ENCODE data around the gene FBXL13. TPM values are rescaled to one million over a fixed set of nuclear protein-coding genes. Genes with fewer than 3 reads are reported as not detected.

The FBXL13 gene
- total RNA-seq, 1 donor, result 1.3 TPM

DNA sequence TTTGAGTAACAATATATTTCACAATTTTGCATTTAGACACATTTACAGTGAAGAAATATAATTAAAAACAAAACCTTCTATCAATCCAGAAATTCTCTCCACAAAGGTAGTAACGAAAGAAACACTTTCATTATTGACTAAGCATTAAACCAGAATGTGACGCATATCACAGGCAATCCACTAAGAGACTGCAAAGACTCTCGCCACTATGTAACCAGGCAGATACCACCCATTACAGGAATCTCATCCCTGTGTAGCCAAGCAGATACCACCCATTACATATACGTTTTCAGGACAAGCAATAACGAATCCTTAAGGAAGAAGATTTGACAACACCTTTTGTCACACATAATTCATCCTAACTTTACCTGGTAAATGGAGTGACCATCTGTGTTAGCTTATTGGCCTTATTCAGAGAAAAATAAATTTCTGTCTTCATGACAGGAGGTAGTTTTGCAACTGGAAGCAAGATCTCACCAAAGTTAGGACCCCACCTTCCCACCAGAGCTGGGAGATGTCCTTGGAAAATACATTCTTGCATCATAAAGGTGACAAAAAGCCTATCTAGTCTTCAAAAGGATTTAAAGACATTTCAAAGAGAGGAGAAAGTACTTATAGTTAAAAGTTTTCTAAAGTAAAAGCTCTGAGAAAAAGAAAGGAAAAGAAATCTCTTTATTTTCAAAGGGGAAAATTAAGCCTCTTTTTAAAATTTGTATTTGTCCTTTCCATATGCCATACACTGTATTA is 131.0 kb downstream of the FBXL13 start:
- no peak for DNase-seq (ENCODE audit: low read depth in 2 of 3, low spot score in 2 of 3)

DNA sequence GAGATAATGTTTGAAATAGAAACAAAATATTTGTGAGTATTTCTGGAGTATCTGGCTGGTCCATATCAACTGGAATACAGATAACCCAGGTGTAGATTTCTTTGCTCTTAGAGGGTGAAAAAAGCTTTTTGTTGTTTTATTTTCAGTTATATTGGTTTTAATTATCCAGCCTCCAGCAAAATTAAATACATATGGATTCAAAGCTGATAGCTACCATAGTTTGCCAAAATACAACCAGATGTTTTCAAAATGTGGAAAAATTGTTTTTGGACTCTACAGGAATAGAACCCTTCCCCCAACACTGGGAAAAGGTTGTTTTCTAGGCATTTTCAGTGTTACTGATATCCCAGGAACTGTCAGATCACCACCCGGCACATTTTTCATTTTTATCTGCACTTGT is 131.7 kb downstream of the FBXL13 start:
- DNase-seq (ENCODE audit: low read depth in 2 of 3, low spot score in 2 of 3), result no peak

DNA sequence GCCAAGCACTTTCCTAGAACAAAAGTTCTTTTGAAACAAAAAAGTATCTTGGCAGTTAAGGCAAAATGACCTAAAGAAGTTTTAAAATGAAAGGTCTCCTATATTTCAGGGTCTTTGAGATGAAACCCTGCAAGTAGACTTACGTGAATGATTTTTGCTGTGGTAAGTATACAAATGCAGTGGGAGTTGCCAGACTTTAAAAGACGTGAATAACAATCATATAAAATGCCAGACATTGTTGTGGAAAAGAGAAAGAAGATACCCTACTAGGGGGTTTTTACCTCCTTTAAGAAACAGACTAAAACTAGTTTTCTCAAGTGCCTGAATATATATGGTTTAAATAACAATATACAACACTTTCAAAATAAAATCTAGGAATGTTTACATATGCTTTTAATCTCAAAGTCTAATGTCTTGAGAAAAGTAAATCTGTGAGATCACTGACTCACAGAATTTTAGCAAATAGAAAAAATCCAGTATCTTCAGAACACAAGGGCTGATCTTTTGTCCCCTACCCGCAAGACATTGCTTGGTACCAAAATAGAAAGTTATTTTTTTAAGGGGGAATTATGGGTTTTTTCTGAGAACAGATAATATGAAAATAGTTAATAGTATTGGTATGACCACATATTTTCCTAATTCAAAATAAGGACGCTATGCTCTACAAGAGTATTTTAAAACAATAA is 132.3 kb downstream of the FBXL13 start:
- no peak for DNase-seq (ENCODE audit: low read depth in 2 of 3, low spot score in 2 of 3)

DNA sequence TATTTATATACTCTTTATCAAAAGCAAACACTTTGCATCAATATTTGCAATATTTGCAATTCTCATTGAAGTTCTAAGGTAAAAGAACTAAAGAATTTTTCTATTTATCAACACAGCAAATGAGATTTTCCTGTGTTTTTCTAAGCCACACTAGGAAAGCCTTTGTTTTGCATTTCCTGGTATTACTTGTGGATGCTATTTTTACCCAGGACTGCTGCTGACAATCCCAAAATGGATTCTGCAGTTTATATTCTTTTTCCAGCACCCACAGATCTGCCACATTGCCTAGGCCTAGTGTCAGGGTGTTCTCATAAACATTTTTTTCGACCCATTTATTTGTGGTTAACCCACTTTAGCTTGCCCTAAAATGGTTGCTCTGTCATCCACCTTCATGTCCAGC is 135.9 kb downstream of the FBXL13 start:
- DNase-seq (ENCODE audit: low read depth in 2 of 3, low spot score in 2 of 3), result no peak

DNA sequence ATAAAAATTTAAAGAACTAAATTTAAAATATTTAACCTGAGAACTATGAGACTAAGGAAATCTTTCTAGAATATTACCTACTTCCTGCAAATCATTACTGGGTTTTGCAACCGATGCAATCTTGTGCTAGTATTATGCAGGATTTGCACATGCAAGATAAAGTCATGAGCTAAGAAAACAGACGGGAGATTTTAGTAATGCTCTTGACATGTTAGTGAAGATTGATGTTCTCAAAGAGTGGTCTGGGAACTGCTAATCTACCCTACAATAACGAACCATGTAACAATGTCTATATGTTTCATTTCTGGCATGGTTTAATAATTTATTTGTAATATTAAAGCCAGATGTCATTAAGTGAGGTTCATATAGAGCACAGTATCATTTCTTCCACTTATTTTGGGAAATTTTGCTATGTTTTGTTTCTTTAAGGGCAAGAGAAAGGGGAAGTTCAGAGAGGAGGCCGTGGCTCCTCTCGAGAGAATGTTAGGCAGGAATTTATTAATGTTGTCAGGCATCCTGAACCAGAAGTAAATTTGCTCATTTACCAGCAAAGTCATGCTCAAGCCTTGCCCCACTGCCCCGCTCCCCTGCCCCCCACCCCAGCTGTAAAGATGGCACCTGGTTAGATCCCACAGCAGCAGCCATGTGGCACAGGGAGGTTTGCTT is 139.0 kb downstream of the FBXL13 start:
- peak in 2 of 3 donors; percentile 22 to 65 for DNase-seq (ENCODE audit: low read depth in 2 of 3, low spot score in 2 of 3)

DNA sequence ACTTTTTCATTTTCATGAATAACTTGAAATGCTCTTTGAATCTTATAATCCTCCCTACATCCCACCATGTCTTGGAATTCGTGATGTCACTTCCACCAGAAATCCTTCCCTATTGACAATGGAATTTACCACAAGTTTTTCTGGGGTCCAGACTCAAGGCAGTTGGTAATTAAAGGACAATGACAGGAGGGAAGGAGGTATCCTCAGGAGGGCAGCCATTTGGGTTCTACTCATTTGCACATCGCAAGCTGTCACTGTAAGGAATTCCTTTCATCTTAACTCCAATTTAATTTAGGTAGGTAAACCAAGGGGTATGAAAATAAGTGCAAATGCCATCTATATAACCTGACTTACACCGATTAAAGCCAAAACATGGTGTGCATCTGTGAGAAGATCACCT is 139.9 kb downstream of the FBXL13 start:
- no peak for DNase-seq (ENCODE audit: low read depth in 2 of 3, low spot score in 2 of 3)

DNA sequence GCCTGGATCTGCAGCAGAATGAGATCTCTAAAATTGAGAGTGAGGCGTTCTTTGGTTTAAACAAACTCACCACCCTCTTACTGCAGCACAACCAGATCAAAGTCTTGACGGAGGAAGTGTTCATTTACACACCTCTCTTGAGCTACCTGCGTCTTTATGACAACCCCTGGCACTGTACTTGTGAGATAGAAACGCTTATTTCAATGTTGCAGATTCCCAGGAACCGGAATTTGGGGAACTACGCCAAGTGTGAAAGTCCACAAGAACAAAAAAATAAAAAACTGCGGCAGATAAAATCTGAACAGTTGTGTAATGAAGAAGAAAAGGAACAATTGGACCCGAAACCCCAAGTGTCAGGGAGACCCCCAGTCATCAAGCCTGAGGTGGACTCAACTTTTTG is 140.4 kb downstream of the FBXL13 start:
- DNase-seq (ENCODE audit: low read depth in 2 of 3, low spot score in 2 of 3), result no peak

DNA sequence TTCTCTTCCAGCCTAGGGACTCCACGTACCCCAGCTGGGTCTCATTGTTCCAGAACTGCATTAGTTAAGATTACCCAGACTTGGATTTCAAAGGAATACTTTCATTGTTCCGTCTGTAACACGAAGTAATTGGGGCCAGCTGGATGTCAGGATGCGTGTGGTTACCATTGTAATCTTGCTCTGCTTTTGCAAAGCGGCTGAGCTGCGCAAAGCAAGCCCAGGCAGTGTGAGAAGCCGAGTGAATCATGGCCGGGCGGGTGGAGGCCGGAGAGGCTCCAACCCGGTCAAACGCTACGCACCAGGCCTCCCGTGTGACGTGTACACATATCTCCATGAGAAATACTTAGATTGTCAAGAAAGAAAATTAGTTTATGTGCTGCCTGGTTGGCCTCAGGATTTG is 140.8 kb downstream of the FBXL13 start:
- no peak for DNase-seq (ENCODE audit: low read depth in 2 of 3, low spot score in 2 of 3)

DNA sequence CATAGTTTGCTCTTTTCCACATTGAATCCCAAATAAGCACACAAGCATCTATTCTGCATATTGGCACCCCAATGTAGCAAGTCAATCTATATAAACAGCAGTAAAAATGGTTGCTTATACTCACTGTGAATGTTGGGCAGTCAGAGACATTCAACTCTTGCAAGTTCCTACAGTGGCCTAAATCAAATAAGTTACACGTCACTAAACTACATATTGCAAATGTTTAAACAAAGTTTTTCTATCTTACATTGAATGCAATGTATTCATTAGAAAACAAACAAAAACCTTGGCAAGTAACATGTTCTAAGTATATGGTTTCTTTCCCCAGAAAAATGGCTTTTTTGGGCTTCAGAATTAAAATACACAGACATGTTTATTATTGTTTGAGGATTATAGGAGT is 142.8 kb downstream of the FBXL13 start:
- DNase-seq (ENCODE audit: low read depth in 2 of 3, low spot score in 2 of 3), result no peak

DNA sequence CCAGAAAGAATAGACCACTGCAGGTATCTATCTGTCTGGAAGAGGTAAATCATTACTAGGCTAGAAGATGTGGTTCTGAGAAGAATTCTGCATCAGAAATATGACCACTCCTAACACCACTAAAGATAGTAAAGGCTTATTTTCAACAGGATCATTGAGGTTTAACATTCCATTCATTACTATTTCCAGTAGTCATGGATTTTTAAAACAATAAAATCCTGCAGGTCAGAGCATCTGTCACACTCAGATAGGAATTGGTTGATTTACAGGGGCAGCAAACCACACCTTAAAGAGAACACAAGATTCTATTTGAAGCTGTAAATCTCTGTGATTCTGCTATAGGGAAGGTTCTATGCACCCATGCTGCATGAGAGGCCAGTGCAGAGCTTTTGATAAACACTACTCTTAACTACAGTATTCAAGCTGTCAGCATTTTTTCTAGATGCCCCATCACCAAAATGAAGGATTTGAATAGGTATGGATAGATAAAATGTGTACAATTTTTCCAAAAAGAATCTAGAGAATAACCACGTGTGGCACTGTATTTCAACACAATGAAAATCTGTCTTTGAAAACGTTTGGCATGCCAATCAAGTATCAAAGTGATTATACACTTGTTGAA is 147.2 kb downstream of the FBXL13 start:
- DNase-seq (ENCODE audit: low read depth in 2 of 3, low spot score in 2 of 3), result no peak

DNA sequence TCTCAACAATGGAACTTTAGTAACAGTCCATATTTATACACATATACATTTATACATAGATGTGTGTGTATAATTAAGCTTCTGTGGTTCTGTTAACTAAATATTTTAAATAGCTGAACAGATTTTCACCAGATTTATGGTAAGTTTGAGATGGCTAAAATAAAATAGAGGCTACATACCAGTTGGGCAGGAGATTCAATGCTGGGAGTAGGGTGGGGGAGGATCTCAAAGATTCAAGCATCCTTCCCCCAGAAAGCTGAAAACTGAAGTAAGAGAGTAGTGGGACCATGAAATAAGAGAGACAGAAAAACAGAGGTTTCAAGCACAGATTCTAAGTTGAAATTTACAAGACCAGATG is 147.8 kb downstream of the FBXL13 start:
- DNase-seq (ENCODE audit: low read depth in 2 of 3, low spot score in 2 of 3), result no peak

DNA sequence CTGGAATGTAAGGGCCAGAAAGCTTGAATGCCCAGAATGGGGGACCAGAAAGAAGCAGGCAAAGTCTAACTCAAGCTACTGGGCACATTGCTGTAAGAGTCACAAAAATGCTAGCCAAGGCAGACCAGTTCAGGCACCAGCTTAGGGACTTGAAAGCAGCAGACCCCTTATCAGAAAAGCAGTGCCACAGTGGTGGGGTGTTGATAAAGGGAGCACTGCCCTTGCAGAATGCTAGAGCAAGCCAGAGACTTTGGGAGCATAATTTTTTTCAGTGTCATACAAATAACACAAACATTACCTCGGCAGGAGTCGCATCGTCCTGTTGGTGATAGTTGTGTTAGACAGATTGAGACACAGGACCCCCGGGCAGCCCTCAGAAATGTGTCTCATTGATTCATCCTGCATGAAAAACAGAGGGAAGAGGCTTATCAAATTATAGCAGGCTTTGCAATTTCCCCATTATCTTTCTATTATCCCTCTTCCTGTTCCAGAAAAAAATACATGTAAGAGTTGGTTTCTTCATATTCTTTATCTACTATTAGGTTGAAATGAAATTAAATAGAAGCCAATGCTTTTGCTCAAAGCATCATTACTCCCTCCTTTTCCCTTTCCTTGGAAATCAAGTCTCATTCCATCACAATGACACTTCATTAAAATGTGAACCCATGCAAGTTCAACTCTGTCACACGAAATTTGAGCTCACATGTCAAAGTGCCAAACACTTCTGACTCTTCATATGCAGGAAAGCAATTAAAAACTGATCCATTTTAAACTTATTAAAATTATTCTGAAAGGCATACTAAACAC is 148.4 kb downstream of the FBXL13 start:
- peak in 2 of 3 donors; percentile 18 to 21 for DNase-seq (ENCODE audit: low read depth in 2 of 3, low spot score in 2 of 3)

DNA sequence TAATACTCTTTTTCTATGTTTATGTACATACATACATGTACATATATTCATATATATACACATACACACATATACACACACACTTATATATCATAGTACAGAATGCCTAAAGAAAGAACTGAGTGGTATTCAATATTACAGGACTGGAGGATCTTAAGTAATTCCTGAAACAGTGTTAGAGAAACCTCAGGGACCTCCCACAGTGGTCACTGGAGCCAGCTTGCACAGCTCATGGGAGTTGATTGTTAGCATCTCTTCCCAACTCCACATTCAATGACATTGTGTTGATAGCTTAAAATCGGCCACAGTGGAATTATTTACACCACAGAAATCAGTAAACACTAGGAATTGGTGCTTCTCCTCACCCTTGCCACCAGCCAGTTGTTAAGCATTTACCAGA is 155.8 kb downstream of the FBXL13 start:
- DNase-seq (ENCODE audit: low read depth in 2 of 3, low spot score in 2 of 3), result no peak

DNA sequence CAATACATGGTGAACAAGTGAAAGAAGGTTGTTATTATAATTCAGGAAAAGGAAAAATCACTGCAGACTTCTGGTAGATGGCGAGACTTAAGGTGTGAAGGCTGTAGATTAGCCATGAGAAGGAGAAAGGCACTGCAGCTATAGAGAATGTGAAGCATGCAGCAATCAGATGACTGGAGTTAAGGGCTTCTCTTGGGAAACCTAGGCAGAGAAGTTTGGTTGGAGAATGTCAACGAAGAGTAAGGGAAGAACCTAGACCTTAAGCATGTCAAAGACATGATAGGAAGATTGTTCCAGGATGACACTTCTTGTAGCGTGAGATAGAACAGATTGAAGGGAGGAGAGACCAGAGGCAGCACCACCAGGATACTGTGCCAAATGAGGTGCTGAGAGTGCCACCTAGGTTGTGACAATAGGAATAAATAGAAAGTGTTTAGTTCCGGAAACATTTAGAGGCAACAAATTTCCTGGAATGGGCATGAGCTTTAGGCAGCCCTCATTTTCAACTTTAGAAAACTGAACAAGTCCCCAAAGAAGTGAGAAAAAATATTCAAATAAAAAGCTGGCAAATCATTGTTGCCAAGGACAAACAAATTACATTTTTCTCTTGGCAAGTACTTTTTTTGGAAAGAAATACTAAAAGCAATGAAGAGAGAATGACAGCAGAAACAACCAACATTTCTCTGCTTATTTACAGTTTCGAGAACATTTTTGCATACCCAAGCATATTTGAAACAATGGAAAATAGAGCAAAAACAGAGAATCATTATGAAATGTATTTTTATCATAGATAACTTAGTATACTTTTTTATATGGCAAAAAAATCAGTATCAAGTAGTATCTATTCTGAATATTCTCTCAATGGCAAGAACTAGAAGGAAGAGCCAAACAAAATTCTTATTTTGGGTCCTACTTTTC is 156.9 kb downstream of the FBXL13 start:
- DNase-seq (ENCODE audit: low read depth in 2 of 3, low spot score in 2 of 3), result no peak

DNA sequence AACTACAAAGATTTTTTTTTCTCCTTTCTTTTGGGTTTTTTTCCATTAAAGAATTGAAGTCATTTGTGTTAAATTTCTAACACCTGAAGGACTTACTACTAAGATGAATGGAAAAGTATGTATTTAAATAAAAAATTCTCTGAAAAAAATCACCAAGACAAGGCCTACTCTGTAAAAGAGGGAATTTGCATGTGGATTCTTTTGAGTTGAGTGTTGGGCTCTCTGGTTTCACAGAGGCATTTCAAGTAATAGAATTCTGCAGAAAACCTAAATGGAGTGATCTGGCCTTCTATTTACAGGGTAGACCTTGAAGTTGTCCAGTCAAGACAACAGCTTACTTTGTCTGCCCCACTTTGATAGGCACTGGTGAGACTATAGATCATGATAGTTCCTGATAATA is 157.7 kb downstream of the FBXL13 start:
- no peak for DNase-seq (ENCODE audit: low read depth in 2 of 3, low spot score in 2 of 3)

DNA sequence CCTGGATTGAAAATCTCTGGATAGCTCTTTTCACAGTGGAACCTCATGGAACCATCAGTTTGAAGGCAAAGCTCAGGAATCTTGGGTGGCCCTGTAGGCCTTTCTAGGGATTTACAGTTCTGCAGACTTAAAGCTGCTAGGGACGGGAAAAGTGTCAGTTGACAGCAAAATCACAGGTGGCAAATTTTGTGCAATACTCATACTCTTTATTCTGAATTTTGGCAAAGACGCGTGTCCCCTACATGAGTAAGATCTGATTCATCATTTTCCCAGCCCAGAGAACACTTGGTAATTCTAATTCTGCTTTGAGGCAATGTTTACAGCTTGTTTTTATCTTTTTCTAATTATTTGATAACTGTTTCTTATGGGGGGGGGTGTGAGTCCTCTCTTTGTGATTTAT is 158.2 kb downstream of the FBXL13 start:
- no peak for DNase-seq (ENCODE audit: low read depth in 2 of 3, low spot score in 2 of 3)

DNA sequence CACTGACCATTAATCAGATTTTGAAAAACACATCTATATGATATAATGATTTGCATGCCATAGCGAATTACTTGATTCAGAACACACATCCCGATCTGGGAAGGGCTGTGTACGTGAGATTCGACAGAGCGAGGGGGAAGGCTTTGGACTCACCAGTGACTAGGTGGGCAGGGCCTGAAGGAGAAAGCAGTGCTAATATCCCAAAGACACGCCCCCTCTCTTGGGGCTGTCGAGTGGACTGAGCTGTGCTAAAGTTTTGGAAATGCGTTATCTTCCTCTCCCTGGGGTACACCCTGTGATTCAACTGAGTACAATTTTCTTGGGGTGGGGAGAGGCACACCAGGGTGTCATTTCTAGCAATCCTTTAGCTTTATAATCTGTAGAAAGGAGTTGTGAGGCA is 160.0 kb downstream of the FBXL13 start:
- no peak for DNase-seq (ENCODE audit: low read depth in 2 of 3, low spot score in 2 of 3)

DNA sequence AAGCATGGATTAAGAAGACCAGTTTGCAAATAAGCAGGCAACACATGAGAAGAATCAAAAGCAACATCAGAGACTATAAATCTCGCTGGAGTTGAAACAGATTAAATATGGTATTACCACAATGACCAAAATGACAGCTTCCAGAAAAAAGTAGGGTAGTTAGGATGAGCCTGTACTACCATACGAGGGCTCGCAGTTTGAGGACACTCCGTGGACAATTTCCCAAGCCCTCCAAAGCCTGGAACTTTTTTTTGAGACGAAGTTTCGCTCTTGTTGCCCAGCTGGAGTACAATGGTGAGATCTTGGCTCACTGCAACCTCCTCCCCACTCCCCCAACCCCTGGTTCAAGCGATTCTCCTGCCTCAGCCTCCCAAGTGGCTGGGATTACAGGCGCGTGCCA is 160.8 kb downstream of the FBXL13 start:
- no peak for DNase-seq (ENCODE audit: low read depth in 2 of 3, low spot score in 2 of 3)

DNA sequence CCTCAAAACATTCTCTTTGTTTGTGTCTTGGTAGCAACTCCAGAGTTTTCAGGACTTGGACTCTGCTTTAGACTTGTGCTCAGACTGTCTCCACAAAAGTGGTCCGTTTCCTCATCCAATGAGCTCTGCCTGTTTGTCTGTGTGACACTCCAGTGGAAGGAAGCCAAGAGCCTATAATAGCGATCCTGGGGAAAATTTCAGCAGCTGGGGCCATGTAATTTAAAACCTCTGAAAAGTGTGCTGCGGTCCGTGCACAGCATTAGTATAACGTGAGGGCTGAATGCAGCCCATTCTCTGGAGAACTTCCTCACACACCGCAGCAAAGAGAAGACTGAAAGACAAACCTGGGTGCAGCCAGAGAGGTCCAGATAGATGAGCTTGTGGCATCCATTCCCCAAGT is 161.9 kb downstream of the FBXL13 start, which contains the start of gene LRRC17:
Gene LRRC17 (plus strand): TSS at position 259 of the 400 bp plus-strand sequence. CDS start 20,914 bp downstream, outside the sequence.
- DNase-seq (ENCODE audit: low read depth in 2 of 3, low spot score in 2 of 3), result peak in 1 of 3 donors; percentile 5

DNA sequence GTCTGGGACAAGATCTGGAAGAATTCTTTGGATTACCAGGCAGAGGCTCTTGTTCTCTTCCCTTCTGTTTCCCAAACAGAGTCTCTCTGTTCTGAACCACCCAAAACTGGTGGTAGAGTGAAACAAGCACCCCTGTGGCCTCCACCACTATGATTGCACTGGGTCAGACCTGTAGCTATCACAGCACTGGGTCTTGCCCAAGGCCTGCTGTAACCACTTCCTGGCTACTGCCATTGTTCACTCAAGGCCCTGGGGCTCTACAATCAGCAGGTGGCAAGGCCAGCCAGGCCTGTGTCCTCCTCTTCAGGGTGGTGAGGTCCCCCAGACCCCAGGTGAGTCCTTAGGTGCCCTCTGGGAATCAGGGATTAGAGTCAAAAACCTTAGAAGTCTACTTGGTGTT is 165.9 kb downstream of the FBXL13 start:
- no peak for DNase-seq (ENCODE audit: low read depth in 2 of 3, low spot score in 2 of 3)

Measured in hematopoietic multipotent progenitor cell (in vitro differentiated cells).